ENCODE measurements around the gene JCAD. TPM values are rescaled to one million over a fixed set of nuclear protein-coding genes. Genes with fewer than 3 reads are reported as not detected.

The JCAD gene
- total RNA-seq, 1 experiment from 2014 or later, result 0.77 TPM

DNA sequence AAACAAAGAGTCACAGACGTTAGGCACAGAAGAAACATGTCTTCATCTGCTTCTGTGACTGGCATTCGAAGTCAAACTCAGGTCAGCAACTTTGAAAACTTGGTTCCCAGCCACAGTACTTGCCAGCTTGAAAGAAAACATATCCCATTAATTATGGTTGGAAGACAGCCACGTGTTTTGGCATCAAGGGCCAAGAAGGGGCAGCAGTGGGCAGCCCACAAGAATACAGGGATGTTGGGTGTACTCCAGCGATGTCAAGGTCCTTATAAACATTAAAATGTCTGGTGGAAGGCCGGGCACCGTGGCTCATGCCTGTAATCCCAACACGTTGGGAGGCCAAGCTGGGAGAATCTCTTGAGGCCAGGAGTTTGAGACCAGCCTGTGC is 29.5 kb downstream of the JCAD start:
- Histone ChIP-seq H2AK5ac (ENCODE audit: insufficient read length, low read length) (no peak overlapping the region), H3K79me1 (ENCODE audit: insufficient read depth, low read depth, low read length, poor library complexity, severe bottlenecking) (no peaks in the 10 kb centered on the region), H2BK120ac (ENCODE audit: low read depth, low read length, poor library complexity, severe bottlenecking) (no peak overlapping the region), H3K9ac (ENCODE audit: extremely low read depth, insufficient read length, low read length) (no peak overlapping the region), H2BK12ac (ENCODE audit: insufficient read length, low read depth, low read length) (no peak overlapping the region), H3K27ac (ENCODE audit: insufficient read length, low read depth, low read length) (no peak overlapping the region), H3K79me2 (ENCODE audit: insufficient read depth, low read length) (no peaks in the 10 kb centered on the region), H2AFZ (ENCODE audit: low read length) (no peak overlapping the region), H2BK5ac (ENCODE audit: insufficient read length, low read length) (no peak overlapping the region), H2BK20ac (ENCODE audit: low read depth, low read length, poor library complexity, severe bottlenecking) (no peak overlapping the region), H3K56ac (ENCODE audit: insufficient read length, low read depth, low read length) (no peak overlapping the region), H3K9me3 (ENCODE audit: control insufficient read depth, low read depth, low read length) (no peaks in the 10 kb centered on the region), H3K23ac (ENCODE audit: insufficient read length, low read depth, low read length) (no peak overlapping the region), H2BK15ac (ENCODE audit: low read depth, low read length) (no peak overlapping the region), H4K5ac (ENCODE audit: insufficient read length, low read depth, low read length) (no peak overlapping the region), H3K27me3 (ENCODE audit: insufficient read depth, low read length) (no peaks in the 10 kb centered on the region), H3T11ph (ENCODE audit: low read length) (no peak overlapping the region), H4K8ac (replicated peaks; ENCODE audit: insufficient read length, low read depth, low read length) (no peak overlapping the region), H3K4me2 (ENCODE audit: insufficient read depth, insufficient read length, low read length) (no peak overlapping the region), H4K20me1 (ENCODE audit: control insufficient read depth, insufficient read depth, insufficient read length) (no peaks in the 10 kb centered on the region), H3K4ac (ENCODE audit: low read depth, low read length) (no peak overlapping the region), H3K23me2 (ENCODE audit: insufficient read length, low read depth, low read length, poor library complexity, severe bottlenecking) (no peaks in the 10 kb centered on the region), H4K91ac (ENCODE audit: insufficient read length, low read depth, low read length) (no peak overlapping the region), H3K14ac (ENCODE audit: insufficient read depth, low read length) (no peak overlapping the region), H3K18ac (ENCODE audit: insufficient read length, low read depth, low read length) (no peak overlapping the region), H3K4me1 (ENCODE audit: insufficient read depth, low read length) (peaks cover 4% of the 10 kb centered on the region; the same call in 1 of the 2 replicates)
- no peaks in the 10 kb centered on the region for H3K9me3 Mint-ChIP-seq
- TF ChIP-seq CTCF (conservative IDR thresholded peaks at IDR 0.05), result no peak
- peaks cover 10% of the 10 kb centered on the region for H3K27me3 Mint-ChIP-seq (ENCODE audit: low read depth)
- WGBS (ENCODE audit: extremely low coverage, insufficient read length, low lambda C conversion rate), result no CpG with 5 or more reads among the region's 7 CpGs
- no peak for DNase-seq
- peaks cover 20 to 23% of the 10 kb centered on the region in 2 experiments for H3K4me1 Mint-ChIP-seq
- no peaks in the 10 kb centered on the region; a peak in 1 of 7 replicates for H3K36me3 Mint-ChIP-seq (ENCODE audit: insufficient read depth in 1 of 3, low read depth in 3 of 3)
- no peak overlapping the region for H3K4me3 Mint-ChIP-seq
- H3K27ac Mint-ChIP-seq, result no peak overlapping the region
